Bone marrow (tissue), 2 donors: Measurements from ENCODE around the gene IDH3G.

Experiments used
- DNase-seq, 2 donors: peaks; one replicate each; lab custom pipeline; 2025; lab: John Stamatoyannopoulos, UW

The IDH3G gene

GRCh38 chrX:153816831-153817690 is 22.9 kb upstream of the IDH3G start:
- DNase-seq, result no peak

- no peak for DNase-seq
Measured at GRCh38 chrX:153814591-153815315, 20.6 kb upstream of the IDH3G start.

- DNase-seq, result no peak
Measured at GRCh38 chrX:153813161-153813560, 19.0 kb upstream of the IDH3G start.

- no peak for DNase-seq
Measured at GRCh38 chrX:153812220-153812619, 18.0 kb upstream of the IDH3G start.

- DNase-seq, result no peak
Measured at GRCh38 chrX:153807976-153808375, 13.8 kb upstream of the IDH3G start.

- DNase-seq, result no peak
Measured at GRCh38 chrX:153806999-153807575, 12.9 kb upstream of the IDH3G start.

- DNase-seq, result no peak
Measured at GRCh38 chrX:153805436-153805835, 11.3 kb upstream of the IDH3G start.

GRCh38 chrX:153804621-153805020 is 10.4 kb upstream of the IDH3G start:
- no peak for DNase-seq

- DNase-seq, result no peak
Measured at GRCh38 chrX:153804100-153804595, 10.0 kb upstream of the IDH3G start.

- no peak for DNase-seq
Measured at GRCh38 chrX:153803211-153804099, 9.3 kb upstream of the IDH3G start.

GRCh38 chrX:153802513-153803045 is 8.4 kb upstream of the IDH3G start:
- DNase-seq, result no peak

- no peak for DNase-seq
Measured at GRCh38 chrX:153801669-153802068, 7.5 kb upstream of the IDH3G start.

- DNase-seq, result no peak
Measured at GRCh38 chrX:153800746-153801145, 6.6 kb upstream of the IDH3G start.

- no peak for DNase-seq
Measured at GRCh38 chrX:153800177-153800722, 6.1 kb upstream of the IDH3G start.

- no peak for DNase-seq
Measured at GRCh38 chrX:153799326-153799725, 5.2 kb upstream of the IDH3G start.

- DNase-seq, result no peak
Measured at GRCh38 chrX:153797415-153798015, 3.3 kb upstream of the IDH3G start.

- DNase-seq, result no peak
Measured at GRCh38 chrX:153794897-153795816, 982 bp upstream of the IDH3G start.

- no peak for DNase-seq
Measured at GRCh38 chrX:153793291-153793690, 884 bp downstream of the IDH3G start.

GRCh38 chrX:153792368-153792767 is 1.8 kb downstream of the IDH3G start:
- no peak for DNase-seq
